T-cell (primary cell): ENCODE results near the gene ELL3. TPM values are rescaled to one million over a fixed set of nuclear protein-coding genes. Genes with fewer than 3 reads are reported as not detected.
A peak's percentile ranks its signal among the peaks of the same experiment; 100 is the strongest.

Experiments used
- ATAC-seq, 4 experiments: fragments of 200-7000 bp in 3 of 4; fragments of 150-1000 bp in 1 of 4; cut with Tn5 transposase; replicated peaks in 1 of 4; 1 replicate in 3 of 4; 2 replicates in 1 of 4; pipeline ENCODE4 v1.10.0; 2021; ENCODE audit warnings: moderate library complexity in 3 of 4, mild to moderate bottlenecking in 2 of 4, moderate number of reproducible peaks in 1 of 4
- CTCF ChIA-PET, 2 donors: fragments of 300-600 bp; sonication (Branson Sonifier 250); formaldehyde crosslinking; loops; one replicate each; lab custom pipeline; 2022; ENCODE audit warnings: antibody characterized with exemption in 2 of 2; lab: Charles Lee
- POLR2A ChIA-PET, 2 donors: fragments of 300-600 bp; sonication (Branson Sonifier 250); formaldehyde crosslinking; loops; one replicate each; lab custom pipeline; 2022; ENCODE audit warnings: antibody characterized with exemption in 2 of 2; lab: Charles Lee
- DNase-seq, 35 experiments: peaks; one replicate each; pipeline versions ENCODE4 v3.0.0 to v3.0.0-alpha.2; 2013 to 2023
- H3K27ac ChIP-seq: one replicate; pipeline ENCODE4 v1.5.1; 2013; ENCODE audit warnings: low read length
- H3K27me3 ChIP-seq, 2 experiments: replicated peaks in 1 of 2; 1 replicate in 1 of 2; 2 replicates in 1 of 2; pipeline versions ENCODE4 v1.6.1 to v1.7.0; 2013; ENCODE audit warnings: low read length in 1 of 2, mixed read lengths in 1 of 2; ENCODE audit not compliant: control insufficient read depth in 2 of 2, insufficient read depth in 2 of 2; ENCODE audit errors: extremely low read depth in 1 of 2
- H3K36me3 ChIP-seq, 2 donors: 1 replicate in 1 of 2; 2 replicates in 1 of 2; pipeline versions ENCODE4 v1.6.1 to v1.7.0; 2013; ENCODE audit warnings: low read length in 1 of 2; ENCODE audit not compliant: control insufficient read depth in 2 of 2, insufficient read depth in 1 of 2; ENCODE audit errors: extremely low read depth in 1 of 2
- H3K4me1 ChIP-seq, 2 experiments: 1 replicate in 1 of 2; 2 replicates in 1 of 2; pipeline versions ENCODE4 v1.6.1 to v1.7.0; 2013; ENCODE audit warnings: low read length in 2 of 2, mixed read lengths in 1 of 2; ENCODE audit not compliant: insufficient read depth in 2 of 2, control insufficient read depth in 1 of 2; ENCODE audit errors: extremely low read depth in 1 of 2
- H3K4me3 ChIP-seq, 2 donors: 1 replicate in 1 of 2; 2 replicates in 1 of 2; pipeline versions ENCODE4 v1.5.1 to v1.7.0; 2013; ENCODE audit warnings: mild to moderate bottlenecking in 2 of 2, low read length in 1 of 2, moderate library complexity in 1 of 2; ENCODE audit not compliant: control insufficient read depth in 1 of 2; ENCODE audit errors: extremely low read depth in 1 of 2
- H3K9me3 ChIP-seq: 2 replicates; pipeline ENCODE4 v1.7.0; 2013
- H3K27ac Mint-ChIP-seq, 2 donors: one replicate each; pipeline ENCODE4 v1.8.0; 2020 to 2021; ENCODE audit warnings: mild to moderate bottlenecking in 2 of 2, mixed read lengths in 2 of 2
- H3K27me3 Mint-ChIP-seq, 2 donors: one replicate each; pipeline ENCODE4 v1.8.0; 2021 to 2022; ENCODE audit warnings: mixed read lengths in 2 of 2
- H3K36me3 Mint-ChIP-seq: one replicate; pipeline ENCODE4 v1.8.0; 2021; ENCODE audit warnings: mixed read lengths
- H3K4me1 Mint-ChIP-seq, 3 donors: one replicate each; pipeline ENCODE4 v1.8.0; 2020 to 2022; ENCODE audit warnings: mixed read lengths in 3 of 3, mild to moderate bottlenecking in 1 of 3
- H3K4me3 Mint-ChIP-seq, 3 donors: one replicate each; pipeline ENCODE4 v1.8.0; 2020 to 2022; ENCODE audit warnings: mild to moderate bottlenecking in 3 of 3, mixed read lengths in 3 of 3, moderate library complexity in 3 of 3
- H3K9me3 Mint-ChIP-seq, 3 donors: one replicate each; pipeline ENCODE4 v1.8.0; 2020 to 2022; ENCODE audit warnings: mixed read lengths in 3 of 3
- WGBS: methylation state at CpG from one replicate; pipeline ENCODE4 v1.1.5; 2013; ENCODE audit warnings: missing lambda C conversion rate; ENCODE audit not compliant: insufficient coverage; 5-methylcytosine and 5-hydroxymethylcytosine counted together
- total RNA-seq, 35 experiments: library from RNA in 6 of 35; stranded (reverse) in 6 of 35; fragments of 120-200 nt in 1 of 35; gene quantifications; one replicate each; pipeline versions ENCODE4 v1.2.1 to v1.2.4 and lab custom pipeline; 2013 to 2026

ELL3 gene
- total RNA-seq, 5 donors from 2014 or later (not counting 1 experiment from before 2014, with no cell fraction given), result 0.80 to 6.5 (median 2.2) TPM

- no peak for DNase-seq
- peaks cover 32% of the 10 kb centered on the region for H3K36me3 Mint-ChIP-seq
- ChIA-PET CTCF (no interaction called here), POLR2A (no interaction called here)
- peaks cover 6 to 13% (median 9%) of the 10 kb centered on the region in 3 donors for H3K4me1 Mint-ChIP-seq
- H3K27ac ChIP-seq, result no peak overlapping the region
- H3K36me3 ChIP-seq, result peaks cover 0 to 60% of the 10 kb centered on the region in 2 donors
- no peaks in the 10 kb centered on the region for H3K27me3 Mint-ChIP-seq
- H3K4me1 ChIP-seq, result peaks cover 0 to 11% of the 10 kb centered on the region in 2 experiments
- WGBS, result 91% methylated on average over 1 of the region's 2 CpGs
- no peaks in the 10 kb centered on the region for H3K27me3 ChIP-seq
- H3K9me3 ChIP-seq, result no peaks in the 10 kb centered on the region
- H3K4me3 Mint-ChIP-seq, result no peak overlapping the region
- no peak overlapping the region for H3K4me3 ChIP-seq
- peak overlapping the region; percentile 34 to 59 for H3K27ac Mint-ChIP-seq
- no peaks in the 10 kb centered on the region for H3K9me3 Mint-ChIP-seq
- no peak for ATAC-seq
These were observed 5.0 kb downstream of the ELL3 start for GRCh38 chr15:43771816-43772215.

GRCh38 chr15:43769584-43770228 lies 7.1 kb downstream of the ELL3 start:
- POLR2A ChIA-PET, result interaction anchor here in 1 of 2 donors (0.5 kb wide), 1 partner anchor 23 kb away, joined by 5 read pairs; no protein-coding TSS in a partner anchor
- peak; percentile 72 to 81 (median 78) for ATAC-seq
- CTCF ChIA-PET, result interaction anchor here in 1 of 2 donors (0.8 kb wide), 1 partner anchor 13 kb away, joined by 6 read pairs; no protein-coding TSS in a partner anchor
- H3K27ac Mint-ChIP-seq, result no peak overlapping the region
- Histone ChIP-seq H3K27ac (no peak overlapping the region), H3K9me3 (no peaks in the 10 kb centered on the region), H3K27me3 (no peaks in the 10 kb centered on the region), H3K4me1 (no peaks in the 10 kb centered on the region), H3K4me3 (no peak overlapping the region), H3K36me3 (peaks cover 4 to 82% of the 10 kb centered on the region in 2 donors)
- DNase-seq, result peak in 29 of 35 experiments; percentile 15 to 78 (median 53)
- H3K27me3 Mint-ChIP-seq, result no peaks in the 10 kb centered on the region
- H3K4me3 Mint-ChIP-seq, result no peak overlapping the region
- WGBS, result no CpG with 5 or more reads among the region's 5 CpGs
- peaks cover 46% of the 10 kb centered on the region for H3K36me3 Mint-ChIP-seq
- H3K9me3 Mint-ChIP-seq, result no peaks in the 10 kb centered on the region
- peaks cover 0 to 5% (median 4%) of the 10 kb centered on the region in 3 donors for H3K4me1 Mint-ChIP-seq

GRCh38 chr15:43763819-43764446 lies 12.8 kb downstream of the ELL3 start:
- Mint-ChIP-seq H3K27ac (no peak overlapping the region), H3K4me3 (no peak overlapping the region), H3K9me3 (no peaks in the 10 kb centered on the region), H3K36me3 (peaks cover 54% of the 10 kb centered on the region), H3K4me1 (peaks cover 0 to 7% (median 3%) of the 10 kb centered on the region in 3 donors), H3K27me3 (no peaks in the 10 kb centered on the region)
- DNase-seq (no peak), ATAC-seq (no peak)
- H3K4me3 ChIP-seq, result no peak overlapping the region
- no peaks in the 10 kb centered on the region for H3K4me1 ChIP-seq
- no CpG with 5 or more reads among the region's 2 CpGs for WGBS
- H3K27me3 ChIP-seq, result no peaks in the 10 kb centered on the region
- peaks cover 5 to 93% of the 10 kb centered on the region in 2 donors for H3K36me3 ChIP-seq
- H3K27ac ChIP-seq, result no peak overlapping the region
- no peaks in the 10 kb centered on the region for H3K9me3 ChIP-seq
- ChIA-PET POLR2A (no interaction called here), CTCF (interaction anchor here in 1 of 2 donors (1.6 kb wide), 1 partner anchor 13 kb away, joined by 3 read pairs; the partner anchor contains the start of gene ELL3)

GRCh38 chr15:43762824-43763223 lies 13.9 kb downstream of the ELL3 start:
- no peak overlapping the region for H3K4me3 ChIP-seq
- ChIA-PET CTCF (no interaction called here), POLR2A (no interaction called here)
- WGBS, result 93% methylated on average over 4 of the region's 6 CpGs
- DNase-seq (no peak), ATAC-seq (no peak)
- peak overlapping the region in 1 of 2 donors; percentile 31 for H3K27ac Mint-ChIP-seq
- no peaks in the 10 kb centered on the region for H3K27me3 ChIP-seq
- H3K4me3 Mint-ChIP-seq, result no peak overlapping the region
- peaks cover 5 to 93% of the 10 kb centered on the region in 2 donors for H3K36me3 ChIP-seq
- H3K4me1 Mint-ChIP-seq, result peaks cover 0 to 7% (median 3%) of the 10 kb centered on the region in 3 donors
- no peaks in the 10 kb centered on the region for H3K27me3 Mint-ChIP-seq
- peaks cover 45% of the 10 kb centered on the region for H3K36me3 Mint-ChIP-seq
- no peak overlapping the region for H3K27ac ChIP-seq
- H3K4me1 ChIP-seq, result no peaks in the 10 kb centered on the region
- H3K9me3 Mint-ChIP-seq, result no peaks in the 10 kb centered on the region
- H3K9me3 ChIP-seq, result no peaks in the 10 kb centered on the region

GRCh38 chr15:43751885-43752284 lies 24.9 kb downstream of the ELL3 start:
- Mint-ChIP-seq H3K9me3 (no peaks in the 10 kb centered on the region), H3K4me3 (peak overlapping the region; percentile 1 to 91 (median 45)), H3K4me1 (peaks cover 58 to 72% (median 66%) of the 10 kb centered on the region in 3 donors), H3K27me3 (no peaks in the 10 kb centered on the region), H3K36me3 (peaks cover 15% of the 10 kb centered on the region), H3K27ac (peak overlapping the region; percentile 36 to 50)
- 100% methylated on average over 3 of the region's 6 CpGs for WGBS
- H3K27me3 ChIP-seq, result no peaks in the 10 kb centered on the region
- no peak for DNase-seq
- no peaks in the 10 kb centered on the region for H3K9me3 ChIP-seq
- H3K27ac ChIP-seq, result no peak overlapping the region
- peaks cover 21 to 47% of the 10 kb centered on the region in 2 experiments for H3K4me1 ChIP-seq
- peaks cover 2 to 49% of the 10 kb centered on the region in 2 donors for H3K36me3 ChIP-seq
- no peak overlapping the region for H3K4me3 ChIP-seq
- ChIA-PET CTCF (no interaction called here), POLR2A (interaction anchor here in 1 of 2 donors (0.8 kb wide), 1 partner anchor 43 kb away, joined by 3 read pairs; no protein-coding TSS in a partner anchor)
- no peak for ATAC-seq

- peak overlapping the region; percentile 44 to 62 for H3K4me3 ChIP-seq
- H3K4me1 Mint-ChIP-seq, result peaks cover 63 to 74% (median 66%) of the 10 kb centered on the region in 3 donors
- POLR2A ChIA-PET, result interaction anchor here (0.5 to 1.3 kb wide), 6 partner anchors 10 to 1862 kb away, joined by 3 to 16 read pairs (median 6); partner anchors contain the start of gene MFAP1 (in 1 of the 2)
These were observed 26.9 kb downstream of the ELL3 start for GRCh38 chr15:43749690-43750345.

More at GRCh38 chr15:43749690-43750345, 26.9 kb downstream of the ELL3 start:
- CTCF ChIA-PET, result interaction anchor here in 1 of 2 donors (0.7 to 1.8 kb wide), 5 partner anchors 21 to 52 kb away, joined by 4 to 11 read pairs (median 8); partner anchors contain the start of genes ELL3 and SERF2
- DNase-seq (peak in 29 of 35 experiments; percentile 4 to 84 (median 31)), ATAC-seq (peak; percentile 11 to 61 (median 26))
- Mint-ChIP-seq H3K27me3 (no peaks in the 10 kb centered on the region), H3K36me3 (peaks cover 8% of the 10 kb centered on the region), H3K4me3 (peak overlapping the region; percentile 74 to 96 (median 91)), H3K27ac (peak overlapping the region; percentile 85 to 91), H3K9me3 (no peaks in the 10 kb centered on the region)
- Histone ChIP-seq H3K27ac (peak overlapping the region; percentile 80), H3K9me3 (no peaks in the 10 kb centered on the region), H3K27me3 (no peaks in the 10 kb centered on the region), H3K4me1 (peaks cover 21 to 55% of the 10 kb centered on the region in 2 experiments), H3K36me3 (peaks cover 0 to 29% of the 10 kb centered on the region in 2 donors)
- 0% methylated on average over 3 of the region's 12 CpGs for WGBS
